GM12878 (cell line): ENCODE measurements around the gene CHMP4A. TPM values are rescaled to one million over a fixed set of nuclear protein-coding genes. Genes with fewer than 3 reads are reported as not detected.

Source experiments
- ATAC-seq: fragments of 200-7000 bp; cut with Tn5 transposase; 3 replicates; pipeline ENCODE4 v1.9.1; 2020; ENCODE audit warnings: mild to moderate bottlenecking, moderate library complexity
- BruUV-seq: library from RNA; stranded (reverse); fragments of 400-500 nt; replicated peaks from 2 replicates; lab custom pipeline; 2021; lab: Mats Ljungman, UMichigan
- CTCF ChIA-PET: fragments of 300-600 bp; sonication (Branson Sonifier 250); formaldehyde crosslinking; extraction: SDS; loops from one replicate; lab custom pipeline; 2021; ENCODE audit warnings: inconsistent platforms; lab: Yijun Ruan, JAX
- POLR2A ChIA-PET: fragments of 350-600 bp; formaldehyde crosslinking; extraction: SDS; loops from one replicate; lab custom pipeline; 2021; ENCODE audit warnings: inconsistent platforms; lab: Charles Lee
- RAD21 ChIA-PET: fragments of 300-600 bp; sonication (Branson Sonifier 250); formaldehyde crosslinking; loops from one replicate; lab custom pipeline; 2023; ENCODE audit warnings: antibody characterized with exemption; ENCODE audit not compliant: unreplicated experiment; lab: Charles Lee
- SMC1A ChIA-PET: fragments of 300-600 bp; sonication (Branson Sonifier 250); formaldehyde crosslinking; loops from one replicate; lab custom pipeline; 2023; ENCODE audit not compliant: unreplicated experiment, uncharacterized antibody; lab: Charles Lee
- DNase-seq: peaks from one replicate; pipeline ENCODE4 v3.0.0-alpha.2; 2011; ENCODE audit warnings: low read depth, low spot score
- FAIRE-seq: peaks from 3 replicates; lab custom pipeline; 2011; peaks lifted over from hg19 to GRCh38; lab: Jason Lieb, UNC
- H2AFZ ChIP-seq: 2 replicates; pipeline ENCODE4 v1.6.0; 2011; ENCODE audit warnings: low read depth, low read length, control low read depth; ENCODE audit not compliant: control insufficient read depth
- H3K27ac ChIP-seq: 2 replicates; pipeline ENCODE4 v1.5.1; 2011; ENCODE audit warnings: control low read depth; ENCODE audit not compliant: control insufficient read depth, insufficient read depth
- H3K27me3 ChIP-seq, 2 experiments: replicated peaks in 1 of 2; 2 replicates each; pipeline versions ENCODE4 v1.6.0 to v1.6.1; 2011; ENCODE audit warnings: low read length in 1 of 2; ENCODE audit not compliant: control insufficient read depth in 2 of 2, insufficient read depth in 2 of 2
- H3K36me3 ChIP-seq, 2 experiments: 2 replicates each; pipeline ENCODE4 v1.5.1; 2011; ENCODE audit warnings: low read length in 1 of 2; ENCODE audit not compliant: control insufficient read depth in 2 of 2, insufficient read depth in 2 of 2
- H3K4me1 ChIP-seq: 2 replicates; pipeline ENCODE4 v1.6.1; 2011; ENCODE audit warnings: mild to moderate bottlenecking, low read length, moderate library complexity, mixed read lengths; ENCODE audit not compliant: control insufficient read depth, insufficient read depth
- H3K4me2 ChIP-seq: 2 replicates; pipeline ENCODE4 v1.6.0; 2011; ENCODE audit warnings: control low read depth; ENCODE audit not compliant: control insufficient read depth, insufficient read depth
- H3K4me3 ChIP-seq: fragments of 200-600 bp; sonication (generic); 2 replicates; pipeline ENCODE4 v1.5.1; 2016
- H3K79me2 ChIP-seq: 2 replicates; pipeline ENCODE4 v1.6.0; 2011; ENCODE audit warnings: low read length; ENCODE audit not compliant: control insufficient read depth, insufficient read depth
- H3K9ac ChIP-seq: 2 replicates; pipeline ENCODE4 v1.8.0; 2011; ENCODE audit warnings: low read length, control low read depth, mixed read lengths; ENCODE audit not compliant: control insufficient read depth, insufficient read depth
- H3K9me3 ChIP-seq: replicated peaks from 3 replicates; pipeline ENCODE4 v1.5.1; 2011; ENCODE audit warnings: mild to moderate bottlenecking, low read length; ENCODE audit not compliant: control insufficient read depth, insufficient read depth
- H4K20me1 ChIP-seq: 2 replicates; pipeline ENCODE4 v1.6.0; 2011; ENCODE audit not compliant: control insufficient read depth, insufficient read depth
- ASH2L ChIP-seq: fragments of 300-600, 200-600 bp; sonication (generic); IDR thresholded peaks from 2 replicates; pipeline ENCODE4 v1.6.1; 2017; ENCODE audit warnings: low read depth, mild to moderate bottlenecking, borderline replicate concordance
- BRCA1 ChIP-seq: IDR thresholded peaks from 2 replicates; pipeline ENCODE4 v1.6.1; 2011; ENCODE audit warnings: low read depth, low read length, improper control_type of control experiment
- CHD1 ChIP-seq: IDR thresholded peaks from 2 replicates; pipeline ENCODE4 v1.6.1; 2012; ENCODE audit warnings: low read depth, low read length, improper control_type of control experiment
- HDAC2 ChIP-seq: fragments of 200-600 bp; sonication (generic); IDR thresholded peaks from 2 replicates; pipeline ENCODE4 v1.6.1; 2017
- HDAC6 ChIP-seq: fragments of 200-600 bp; sonication (generic); IDR thresholded peaks from one replicate; pipeline ENCODE4 v1.8.0; 2017; ENCODE audit warnings: antibody characterized with exemption; ENCODE audit not compliant: unreplicated experiment
- HDGF ChIP-seq: fragments of 450-650 bp; IDR thresholded peaks from 2 replicates; pipeline ENCODE4 v1.6.1; 2016; ENCODE audit warnings: antibody characterized with exemption
- IKZF2 ChIP-seq, 2 experiments: fragments of 450-650 bp; IDR thresholded peaks; 2 replicates each; pipeline ENCODE4 v1.6.1; 2017; ENCODE audit warnings: mild to moderate bottlenecking in 2 of 2, moderate library complexity in 2 of 2
- MTA3 ChIP-seq: IDR thresholded peaks from 2 replicates; pipeline ENCODE4 v1.6.1; 2012; ENCODE audit warnings: low read length, inconsistent platforms, borderline replicate concordance
- MYB ChIP-seq: fragments of 150-350 bp; IDR thresholded peaks from 2 replicates; pipeline ENCODE4 v1.6.1; 2014; ENCODE audit warnings: mild to moderate bottlenecking, low read depth, low read length, borderline replicate concordance
- NR2C2 ChIP-seq: IDR thresholded peaks from 2 replicates; pipeline ENCODE4 v1.6.1; 2011; ENCODE audit warnings: borderline replicate concordance, low read depth; ENCODE audit not compliant: control insufficient read depth, insufficient read length
- RAD21 ChIP-seq: IDR thresholded peaks from 2 replicates; pipeline ENCODE4 v1.6.1; 2011; ENCODE audit warnings: mild to moderate bottlenecking, low read depth, low read length, moderate library complexity; ENCODE audit not compliant: insufficient read depth
- RBBP5 ChIP-seq: fragments of 200-600 bp; sonication (generic); conservative IDR thresholded peaks from 2 replicates; pipeline ENCODE4 v1.6.1; 2016
- SPI1 ChIP-seq: IDR thresholded peaks from 2 replicates; pipeline ENCODE4 v1.6.1; 2011; ENCODE audit warnings: low read depth, mild to moderate bottlenecking, low read length, moderate library complexity, borderline replicate concordance; ENCODE audit not compliant: insufficient read depth
- SUZ12 ChIP-seq: fragments of 200-600 bp; sonication (generic); IDR thresholded peaks from one replicate; pipeline ENCODE4 v1.6.1; 2018; ENCODE audit warnings: antibody characterized with exemption, mild to moderate bottlenecking; ENCODE audit not compliant: unreplicated experiment
- TCF3 ChIP-seq: IDR thresholded peaks from 2 replicates; pipeline ENCODE4 v1.6.1; 2012; ENCODE audit warnings: low read depth, mild to moderate bottlenecking, low read length, borderline replicate concordance; ENCODE audit not compliant: insufficient read depth
- ZNF622 ChIP-seq: fragments of 450-650 bp; IDR thresholded peaks from 2 replicates; pipeline ENCODE4 v1.6.1; 2017; ENCODE audit warnings: mild to moderate bottlenecking, inconsistent platforms
- ZNF687 ChIP-seq: fragments of 450-650 bp; IDR thresholded peaks from 2 replicates; pipeline ENCODE4 v1.6.1; 2017; ENCODE audit warnings: mild to moderate bottlenecking, moderate library complexity
- WGBS: methylation state at CpG from one replicate; pipeline ENCODE4 v1.1.6; 2016; ENCODE audit warnings: low lambda C conversion rate; ENCODE audit not compliant: insufficient replicate concordance, insufficient coverage; ENCODE audit errors: missing lambda C conversion rate; 5-methylcytosine and 5-hydroxymethylcytosine counted together
- in situ Hi-C: fragments of 300-500 bp; cut with MboI; formaldehyde crosslinking; loops from 9 replicates; pipeline ENCODE4 v1.14.3; 2018; ENCODE audit warnings: mixed read lengths
- intact Hi-C: fragments of 100-400 bp; cut with micrococcal nuclease; formaldehyde crosslinking; loops from one replicate; pipeline ENCODE4 v1.14.2; 2022; ENCODE audit not compliant: unreplicated experiment
- polyA plus RNA-seq, 11 experiments: library from polyadenylated mRNA; depleted of rRNA in 4 of 11; unstranded in 6 of 11; stranded (reverse) in 5 of 11; fragments of >200 nt; fragmentation: Nextera tagmentation in 4 of 11; fragmentation: Illumina TruSeq in 1 of 11; extraction: Ambion mirVana in 4 of 11; extraction: Trizol in 1 of 11; gene quantifications; 1 replicate in 1 of 11; 2 replicates in 10 of 11; pipeline versions ENCODE4 v1.2.1 to v1.2.3, GENCODE V29; 2011 to 2016; ENCODE audit warnings: inconsistent platforms in 2 of 11, missing spikeins in 2 of 11, low read depth in 1 of 11
- total RNA-seq, 4 experiments: library from RNA; depleted of rRNA in 3 of 4; stranded (reverse); fragments of >200 nt in 3 of 4; fragmentation: Illumina TruSeq in 1 of 4; extraction: Trizol in 1 of 4; gene quantifications; 2 replicates each; pipeline versions ENCODE4 v1.2.1 to v1.2.3, GENCODE V29; 2013 to 2021

Gene CHMP4A
- total and polyA plus RNA-seq, 10 of the 15 experiments (the other 5 are each of a cell fraction or from before 2014, with no cell fraction given), result 35.5 to 151 (median 84.7) TPM

- Histone ChIP-seq H3K4me3 (peak overlapping the region; percentile 68), H3K27me3 (no peaks in the 10 kb centered on the region), H3K27ac (peak overlapping the region; percentile 96), H3K4me2 (peak overlapping the region; percentile 90), H3K9ac (peak overlapping the region; percentile 92), H2AFZ (peak overlapping the region; percentile 98), H3K9me3 (no peaks in the 10 kb centered on the region; the same call in 1 of the 3 replicates), H3K79me2 (peaks cover 48% of the 10 kb centered on the region), H3K4me1 (peaks cover 15% of the 10 kb centered on the region), H4K20me1 (no peaks in the 10 kb centered on the region), H3K36me3 (peaks cover 0 to 4% of the 10 kb centered on the region in 2 experiments; a peak in 2 of 4 replicates)
- WGBS, result 10% methylated on average over 33 of the region's 33 CpGs
- RAD21 ChIA-PET, result interaction anchor here (0.5 to 3.0 kb wide), 12 partner anchors 17 to 112 kb away, joined by 3 to 10 read pairs (median 4); partner anchors contain the start of genes CHMP4A, CIDEB, DCAF11 and IRF9
- peak; percentile 36 for DNase-seq
- POLR2A ChIA-PET, result interaction anchor here (0.6 to 3.9 kb wide), 24 partner anchors 9 to 1394 kb away, joined by 3 to 50 read pairs (median 6); partner anchors contain the start of genes CHMP4A, DCAF11, EMC9 and GMPR2
- intact Hi-C loops, result loop anchor here (1.0 kb wide), 1 partner anchor 17 kb away; the partner anchor contains the start of gene CHMP4A
- CTCF ChIA-PET, result interaction anchor here (1.0 to 2.9 kb wide), 11 partner anchors 15 to 235 kb away, joined by 3 to 11 read pairs (median 4); partner anchors contain the start of genes CHMP4A, CIDEB, EMC9 and IRF9
- SMC1A ChIA-PET, result interaction anchor here (1.1 to 2.5 kb wide), 9 partner anchors 10 to 101 kb away, joined by 3 to 10 read pairs (median 4); partner anchors contain the start of genes CHMP4A, DCAF11, NRL and RABGGTA
- peak; percentile 56 for ATAC-seq
- BruUV-seq, result TSS peak; percentile 91
- peak; percentile 27 for FAIRE-seq
- in situ Hi-C loops, result no loop called here
- TF ChIP-seq SUZ12 (no peak), IKZF2 (IDR thresholded peaks at IDR 0.05) (peak; percentile 25 to 50; a peak in 2 of 4 replicates), HDAC6 (no peak), HDGF (peak; percentile 13; the same call in 1 of the 2 replicates), ASH2L (no peak), MTA3 (no peak), CHD1 (peak; percentile 50; the same call in 1 of the 2 replicates), ZNF622 (no peak), MYB (no peak), SPI1 (peak; percentile 69), RBBP5 (no peak), ZNF687 (peak; percentile 34; the same call in 1 of the 2 replicates), TCF3 (no peak), BRCA1 (no peak), RAD21 (no peak), NR2C2 (no peak), HDAC2 (no peak)
Measured at GRCh38 chr14:24196071-24197055, 16.9 kb downstream of the CHMP4A start.
